ENCODE measurements around the gene FAM227A.
A peak's percentile ranks its signal among the peaks of the same experiment; 100 is the strongest.

Gene FAM227A

DNA sequence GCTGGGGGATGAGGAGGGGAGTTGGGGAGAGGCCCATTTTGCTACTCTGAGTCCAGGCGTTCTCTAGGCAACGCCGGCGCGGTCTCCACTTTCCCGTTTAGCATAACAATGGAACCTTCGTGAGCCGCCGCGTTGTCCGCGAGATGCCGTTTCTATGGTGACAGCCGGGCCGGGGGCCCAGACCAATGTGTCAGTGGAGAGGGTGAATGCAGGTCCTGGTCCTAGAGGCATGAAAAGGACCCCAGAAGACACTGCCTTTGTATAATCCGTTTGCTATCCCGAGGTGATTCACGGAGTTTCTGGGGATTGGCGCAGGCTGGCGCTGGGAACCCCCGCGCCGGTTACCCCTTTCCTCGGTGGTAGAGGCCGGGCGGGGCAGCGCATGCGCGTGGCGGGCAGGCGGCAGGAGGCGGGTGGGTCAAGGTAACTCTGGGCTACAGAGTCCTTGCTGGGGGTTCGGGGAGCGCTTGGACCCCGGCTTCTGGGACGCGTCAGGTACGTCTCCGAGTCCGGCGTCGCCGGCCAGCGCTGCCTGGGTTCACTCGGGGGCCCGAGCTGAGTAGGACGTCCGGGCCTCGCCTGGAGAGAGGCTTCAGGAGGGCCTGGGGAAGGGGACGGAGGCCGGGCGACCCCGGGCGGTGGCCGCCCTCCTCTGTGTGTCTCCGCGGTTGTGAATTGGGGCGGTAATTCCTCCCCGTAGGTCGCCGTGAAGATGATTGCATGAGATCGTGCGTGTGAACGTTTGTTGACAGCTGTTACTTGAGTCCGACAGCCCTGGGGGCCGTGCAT is at the start of gene FAM227A, which contains the start of gene CBY1:
Gene FAM227A (minus strand): TSS at position 137 of the 789 bp plus-strand sequence. CDS start 6,224 bp downstream, outside the sequence.
Gene CBY1 (plus strand): TSS at position 383 of the 789 bp plus-strand sequence. CDS start 11,417 bp downstream, outside the sequence.
- peak; percentile 54 for DNase-seq (ENCODE audit: low read depth)
- H3K4me3 ChIP-seq (ENCODE audit: low read depth, low read length) = peak within 1 kb of the TSS; percentile 80
- no peak for TF ChIP-seq CTCF (IDR thresholded peaks at IDR 0.05; ENCODE audit: low read depth, low read length, missing control alignments)

DNA sequence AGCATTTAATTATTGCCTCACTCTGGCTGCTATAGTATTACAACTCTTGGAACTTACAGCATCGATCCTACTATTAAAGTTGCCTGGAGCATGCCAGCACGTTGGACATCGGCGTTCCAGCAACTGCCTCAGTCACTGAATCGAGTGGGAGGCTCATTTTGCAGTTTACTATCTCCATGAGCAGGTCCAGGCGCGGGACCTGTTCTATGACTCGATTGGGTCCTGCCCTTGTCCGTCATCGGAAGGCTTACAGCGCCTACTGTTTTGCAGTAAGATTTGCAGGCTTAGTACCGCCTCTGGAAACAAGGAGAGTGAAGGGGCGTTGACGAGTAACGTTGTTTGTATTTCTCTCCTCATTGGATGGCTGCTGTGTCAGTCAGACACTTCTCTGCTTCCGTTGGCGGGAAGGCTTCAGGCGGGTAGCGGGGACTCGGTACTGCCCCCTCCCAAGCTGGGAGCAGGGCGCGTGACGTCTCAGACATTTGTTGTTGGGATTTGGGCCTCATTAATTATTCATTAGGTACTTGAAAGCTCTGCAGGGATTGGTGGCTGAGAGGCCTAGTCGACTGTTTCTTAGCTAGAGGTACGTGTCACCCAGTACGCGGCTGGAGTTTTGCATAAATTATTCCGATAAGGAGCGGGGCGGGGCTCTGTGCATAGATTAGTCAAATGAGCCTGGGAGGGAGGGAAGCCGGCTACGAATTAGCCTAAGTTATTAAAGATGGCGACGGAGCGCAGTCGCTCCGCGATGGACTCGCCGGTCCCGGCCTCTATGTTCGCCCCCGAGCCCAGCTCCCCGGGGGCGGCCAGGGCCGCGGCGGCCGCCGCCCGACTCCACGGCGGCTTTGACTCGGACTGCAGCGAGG is 49.3 kb upstream of the FAM227A start, which contains the start of gene GTPBP1:
Gene GTPBP1 (plus strand): TSS at position 710 of the 866 bp plus-strand sequence. CDS start 12 bp downstream, at position 722.
- peak within 1 kb of the TSS; percentile 81 for H3K4me3 ChIP-seq (ENCODE audit: low read depth, low read length)
- DNase-seq (ENCODE audit: low read depth) = peak; percentile 100
- TF ChIP-seq CTCF (IDR thresholded peaks at IDR 0.05; ENCODE audit: low read depth, low read length, missing control alignments) = no peak

- DNase-seq (ENCODE audit: low read depth) = no peak
- TF ChIP-seq CTCF (IDR thresholded peaks at IDR 0.05; ENCODE audit: low read depth, low read length, missing control alignments) = no peak
These were observed 48.6 kb upstream of the FAM227A start for GRCh38 chr22:38704654-38705234.

DNA sequence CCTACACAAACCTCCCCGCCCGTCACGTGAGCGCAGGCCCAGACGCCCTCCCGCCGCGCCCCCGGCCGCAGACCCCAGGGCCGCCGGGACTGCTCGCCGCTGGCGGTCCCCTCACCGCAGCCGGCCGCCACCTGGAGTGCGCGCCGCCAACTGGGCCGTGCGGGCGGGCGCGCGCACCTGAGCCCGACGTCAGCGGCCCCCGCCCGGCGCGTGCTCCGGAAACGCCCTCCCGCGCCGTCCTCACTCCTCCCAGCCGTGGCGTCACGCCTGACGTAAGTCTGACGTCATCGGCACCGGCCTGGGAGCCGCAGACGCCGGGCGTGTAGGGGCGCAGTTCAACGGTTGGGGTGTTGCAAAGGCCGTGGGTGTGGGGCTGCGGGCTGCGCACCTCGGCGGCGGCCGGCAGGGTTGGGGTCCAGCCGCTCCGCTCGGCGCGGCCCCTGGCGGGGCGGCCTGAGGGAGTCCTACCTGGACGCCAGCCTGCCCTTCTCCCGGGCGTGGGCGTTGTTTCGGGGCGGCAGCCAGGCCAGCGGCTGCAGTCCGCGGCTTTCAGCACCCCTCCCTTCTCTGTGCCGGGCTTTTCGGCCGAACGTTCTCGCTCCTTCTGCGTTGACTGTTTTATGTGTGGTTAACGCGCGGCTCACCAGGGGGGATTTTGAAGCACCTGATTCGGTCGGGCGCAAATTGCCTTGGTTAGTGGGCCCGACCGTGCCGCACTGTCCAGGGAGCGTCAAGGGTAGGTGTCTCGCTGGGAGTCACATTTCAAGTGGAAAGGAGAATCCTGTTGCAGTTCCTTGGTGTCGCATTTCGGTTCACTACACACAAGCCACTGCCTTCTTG is 44.8 kb upstream of the FAM227A start, which contains the start of gene JOSD1:
Gene JOSD1 (minus strand): TSS at position 155 of the 840 bp plus-strand sequence. CDS start 956 bp downstream, outside the sequence.
- DNase-seq (ENCODE audit: low read depth) = peak; percentile 82
- peak within 1 kb of the TSS; percentile 91 for H3K4me3 ChIP-seq (ENCODE audit: low read depth, low read length)
- no peak for TF ChIP-seq CTCF (IDR thresholded peaks at IDR 0.05; ENCODE audit: low read depth, low read length, missing control alignments)

More at GRCh38 chr22:38704654-38705234, 48.6 kb upstream of the FAM227A start:
- H3K4me3 ChIP-seq (ENCODE audit: low read depth, low read length) = peak overlapping the region; percentile 47

- peak overlapping the region; percentile 91 for H3K4me3 ChIP-seq (ENCODE audit: low read depth, low read length)
- no peak for DNase-seq (ENCODE audit: low read depth)
- no peak for TF ChIP-seq CTCF (IDR thresholded peaks at IDR 0.05; ENCODE audit: low read depth, low read length, missing control alignments)
These were observed 44.1 kb upstream of the FAM227A start for GRCh38 chr22:38700270-38700788.
